Measurements from ENCODE around the gene PCDH7.

Gene PCDH7

GRCh38 chr4:30720021-30720660 is at the start of gene PCDH7:
PCDH7 (plus strand) TSS chr4:30720369; CDS start chr4:30721423, 1,054 bp downstream.
- peak; percentile 59 for DNase-seq

DNA sequence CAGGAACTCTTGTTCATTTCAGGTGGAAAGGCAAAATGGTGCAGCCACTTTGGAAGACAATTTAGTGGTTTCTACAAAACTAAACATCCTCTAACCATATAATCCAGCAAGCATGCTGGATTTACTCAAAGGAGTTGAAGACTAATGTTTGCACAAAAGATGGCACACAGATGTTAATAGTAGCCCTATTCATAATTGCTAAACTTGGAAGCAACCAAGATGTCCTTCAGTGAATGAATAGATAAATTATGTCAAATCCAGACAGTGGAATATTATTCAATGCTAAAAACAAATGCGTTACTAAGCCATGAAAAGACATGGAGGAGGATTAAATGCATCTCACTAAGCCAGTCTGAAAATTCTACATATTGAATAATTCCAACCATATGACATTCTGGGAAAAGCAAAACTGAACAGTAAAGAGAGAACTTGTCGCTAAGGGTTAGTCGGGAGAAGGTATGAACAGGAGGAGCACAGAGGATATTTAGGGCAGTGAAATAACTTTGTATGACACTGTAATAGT is 48.2 kb upstream of the PCDH7 start:
- DNase-seq, result no peak

GRCh38 chr4:30696191-30696590 is 24.0 kb upstream of the PCDH7 start:
- DNase-seq, result no peak

DNA sequence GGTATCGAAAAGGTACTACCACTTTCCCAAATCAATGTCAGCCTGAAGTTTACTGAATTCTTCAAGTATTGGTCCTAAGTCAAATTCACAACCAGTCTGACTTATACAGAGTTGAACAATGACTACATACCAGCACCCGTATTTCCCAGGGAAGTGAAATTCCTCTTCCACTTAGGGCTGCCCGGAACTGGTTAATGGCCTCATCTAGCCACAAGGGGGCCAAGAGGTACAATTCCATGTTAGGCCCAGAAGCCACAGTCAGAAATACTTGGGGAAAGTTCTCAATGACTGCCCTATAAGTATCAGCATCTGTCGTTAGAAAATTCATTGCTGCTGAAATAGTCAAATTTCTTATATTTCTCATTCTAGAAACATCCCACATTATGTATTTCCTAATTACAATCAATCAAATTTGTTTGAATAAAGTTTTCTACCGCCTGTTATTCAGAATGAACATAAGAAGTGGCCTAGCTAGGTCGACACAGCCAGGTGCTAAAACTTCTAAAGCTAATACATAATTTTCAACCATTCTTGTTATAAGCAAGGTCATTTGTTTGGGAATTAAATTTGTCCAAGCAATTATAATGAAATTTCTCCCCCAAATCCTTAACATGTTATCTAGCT is 5.6 kb upstream of the PCDH7 start:
- DNase-seq, result peak; percentile 26

- no peak for DNase-seq
Observed at GRCh38 chr4:30716158-30716557, 4.0 kb upstream of the PCDH7 start.

GRCh38 chr4:30716681-30717207 is 3.4 kb upstream of the PCDH7 start:
- DNase-seq, result no peak

- peak; percentile 69 for DNase-seq
Observed at GRCh38 chr4:30717208-30718020, 2.8 kb upstream of the PCDH7 start.

DNA sequence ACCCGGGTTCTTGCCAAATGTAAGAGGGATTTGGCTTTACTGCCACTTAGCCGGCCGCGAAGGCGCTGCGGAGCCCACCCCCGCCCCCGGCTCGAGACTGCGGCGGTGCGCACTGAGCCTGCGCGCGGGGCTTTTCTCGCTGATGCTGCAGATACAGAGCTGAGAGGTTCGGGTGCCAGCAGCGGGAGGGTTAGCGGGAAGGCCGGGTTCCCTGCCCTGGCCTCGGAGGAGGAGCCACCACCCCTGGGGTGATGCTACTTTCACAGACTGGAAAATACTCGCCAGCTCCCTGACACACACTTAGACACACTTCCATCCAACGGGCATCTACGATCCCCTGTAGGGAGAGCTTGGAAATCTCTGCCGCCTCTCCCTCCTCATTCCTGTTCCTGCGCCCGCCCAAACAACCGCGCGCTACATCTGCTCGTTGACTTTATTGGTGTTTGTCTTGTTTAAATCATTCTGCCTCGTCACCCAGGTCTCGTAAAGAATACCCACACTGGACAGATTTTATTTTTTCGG is 2.1 kb upstream of the PCDH7 start:
- peak; percentile 72 for DNase-seq

DNA sequence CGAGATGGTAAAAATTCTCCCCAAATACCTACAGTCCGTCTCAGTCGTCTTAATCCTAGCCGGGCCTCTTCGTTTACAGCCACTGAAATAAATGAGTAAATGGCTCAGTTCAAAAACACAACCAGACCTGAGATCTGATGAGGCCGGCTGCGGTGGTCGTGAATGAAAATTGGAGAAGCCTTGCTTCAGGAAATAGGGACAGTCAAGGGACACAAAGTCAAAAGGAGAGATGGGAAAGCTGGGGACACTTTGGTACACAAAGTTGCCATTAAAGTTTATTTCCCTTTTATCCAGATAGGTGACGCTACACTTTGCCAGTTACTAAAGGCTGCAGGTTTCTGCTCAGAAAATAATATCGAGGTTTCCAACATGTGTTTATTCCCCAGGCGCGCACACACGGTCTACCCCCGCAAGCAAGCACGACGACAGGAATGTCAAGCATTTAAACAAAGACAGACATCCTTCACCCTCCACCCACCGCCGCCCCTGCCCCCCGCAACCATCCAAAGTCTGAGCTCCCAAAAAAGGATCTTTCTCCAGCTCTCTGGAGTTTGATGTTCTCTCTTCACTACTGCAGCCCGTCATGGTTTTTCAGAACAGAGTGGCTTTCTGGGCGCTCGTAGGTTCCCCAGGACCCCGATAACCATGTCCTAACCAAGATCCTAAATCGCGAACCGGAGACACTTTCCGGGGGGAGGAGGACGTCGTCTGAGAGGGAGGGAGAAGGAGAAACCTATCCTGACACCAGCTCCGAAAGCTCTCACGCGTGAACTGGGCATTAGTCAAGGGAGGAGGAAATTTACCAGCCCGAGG is 1.3 kb upstream of the PCDH7 start:
- DNase-seq, result no peak

GRCh38 chr4:30719454-30720020 is 632 bp upstream of the PCDH7 start:
- peak; percentile 52 for DNase-seq

- peak; percentile 65 for DNase-seq
Observed at GRCh38 chr4:30720661-30721184, 554 bp downstream of the PCDH7 start.

- DNase-seq, result peak; percentile 60
Observed at GRCh38 chr4:30721185-30722091, 1.3 kb downstream of the PCDH7 start.

- DNase-seq, result no peak
Observed at GRCh38 chr4:30722092-30722358, 1.9 kb downstream of the PCDH7 start.

GRCh38 chr4:30722359-30723200 is 2.4 kb downstream of the PCDH7 start:
- DNase-seq, result no peak

DNA sequence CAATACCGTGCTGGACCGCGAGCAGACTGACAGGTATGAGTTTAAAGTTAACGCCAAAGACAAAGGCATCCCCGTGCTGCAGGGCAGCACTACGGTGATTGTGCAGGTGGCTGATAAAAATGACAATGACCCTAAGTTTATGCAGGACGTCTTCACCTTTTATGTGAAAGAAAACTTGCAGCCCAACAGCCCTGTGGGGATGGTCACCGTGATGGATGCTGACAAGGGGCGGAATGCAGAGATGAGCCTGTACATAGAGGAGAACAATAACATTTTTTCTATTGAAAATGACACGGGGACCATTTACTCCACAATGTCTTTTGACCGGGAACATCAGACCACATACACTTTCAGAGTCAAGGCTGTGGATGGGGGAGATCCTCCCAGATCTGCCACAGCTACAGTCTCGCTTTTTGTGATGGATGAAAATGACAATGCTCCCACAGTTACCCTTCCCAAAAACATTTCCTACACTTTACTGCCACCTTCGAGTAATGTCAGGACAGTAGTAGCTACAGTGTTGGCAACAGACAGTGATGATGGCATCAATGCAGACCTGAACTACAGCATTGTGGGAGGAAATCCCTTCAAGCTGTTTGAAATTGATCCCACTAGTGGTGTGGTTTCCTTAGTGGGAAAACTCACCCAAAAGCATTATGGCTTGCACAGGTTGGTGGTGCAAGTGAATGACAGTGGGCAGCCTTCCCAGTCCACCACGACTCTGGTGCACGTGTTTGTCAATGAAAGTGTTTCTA is 3.2 kb downstream of the PCDH7 start:
- DNase-seq, result no peak

DNA sequence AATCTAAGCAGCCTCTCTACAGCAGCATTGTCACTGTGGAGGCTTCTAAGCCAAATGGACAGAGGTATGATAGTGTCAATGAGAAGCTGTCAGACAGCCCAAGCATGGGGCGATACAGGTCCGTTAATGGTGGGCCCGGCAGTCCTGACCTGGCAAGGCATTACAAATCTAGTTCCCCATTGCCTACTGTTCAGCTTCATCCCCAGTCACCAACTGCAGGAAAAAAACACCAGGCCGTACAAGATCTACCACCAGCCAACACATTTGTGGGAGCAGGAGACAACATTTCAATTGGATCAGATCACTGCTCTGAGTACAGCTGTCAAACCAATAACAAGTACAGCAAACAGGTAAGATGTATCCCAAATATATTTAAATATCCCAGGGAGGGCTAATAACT is 4.1 kb downstream of the PCDH7 start:
- DNase-seq, result no peak

- DNase-seq, result no peak
Observed at GRCh38 chr4:30725562-30725961, 5.4 kb downstream of the PCDH7 start.

DNA sequence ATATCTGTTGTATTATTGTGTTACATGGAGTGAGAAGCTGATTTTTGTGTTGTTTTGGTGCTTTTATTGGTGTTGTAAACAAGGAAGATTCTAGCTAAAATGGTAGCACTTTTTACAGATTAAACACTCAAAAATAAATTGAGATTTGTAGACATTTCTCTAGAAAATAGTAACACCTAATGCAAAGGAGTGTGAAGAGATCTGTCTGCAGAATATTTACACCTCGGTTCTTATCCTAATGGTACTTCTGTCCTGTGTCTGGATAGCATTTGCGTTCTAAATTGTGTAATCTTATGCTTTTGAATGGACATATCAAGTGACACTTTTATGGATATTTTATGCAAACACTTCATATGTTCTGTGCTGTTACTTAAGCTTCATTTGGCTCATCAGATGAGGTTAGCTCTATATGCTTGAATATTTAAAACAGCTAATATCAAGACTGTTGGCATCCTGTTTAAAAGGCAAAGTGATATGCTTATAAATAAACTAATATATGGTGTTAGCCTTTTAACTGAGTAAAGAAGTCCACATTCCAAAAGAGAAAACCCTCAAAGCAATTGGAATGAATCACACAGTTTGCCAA is 6.0 kb downstream of the PCDH7 start:
- DNase-seq, result no peak

DNA sequence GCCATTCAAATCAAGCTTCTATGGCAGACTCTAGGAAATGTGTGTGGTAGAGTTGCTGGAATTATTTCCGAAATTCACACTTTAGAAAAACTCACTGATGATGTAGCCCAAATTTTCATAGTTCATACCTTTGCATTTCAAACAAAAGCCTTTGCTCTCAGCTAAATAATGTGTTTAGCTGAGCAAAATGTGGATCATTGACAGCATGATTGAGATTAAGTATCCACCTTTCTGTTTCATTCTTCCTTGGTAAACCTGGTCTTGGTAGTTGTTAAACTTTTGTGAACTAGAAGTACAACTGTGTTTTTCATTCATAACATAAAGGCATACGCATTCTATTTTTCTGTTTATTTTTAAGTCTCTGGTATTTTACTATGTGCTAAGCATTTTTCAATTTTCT is 7.2 kb downstream of the PCDH7 start:
- DNase-seq, result no peak
